Fibroblast of skin of right biceps (primary cell): ENCODE results near the gene PTPRN2.

ENCODE experiments used
- DNase-seq: peaks from one replicate; pipeline ENCODE4 v3.0.0-alpha.2; 2013

Gene PTPRN2

GRCh38 chr7:157977717-157978496, 609.7 kb downstream of the PTPRN2 start:
- no peak for DNase-seq

DNA sequence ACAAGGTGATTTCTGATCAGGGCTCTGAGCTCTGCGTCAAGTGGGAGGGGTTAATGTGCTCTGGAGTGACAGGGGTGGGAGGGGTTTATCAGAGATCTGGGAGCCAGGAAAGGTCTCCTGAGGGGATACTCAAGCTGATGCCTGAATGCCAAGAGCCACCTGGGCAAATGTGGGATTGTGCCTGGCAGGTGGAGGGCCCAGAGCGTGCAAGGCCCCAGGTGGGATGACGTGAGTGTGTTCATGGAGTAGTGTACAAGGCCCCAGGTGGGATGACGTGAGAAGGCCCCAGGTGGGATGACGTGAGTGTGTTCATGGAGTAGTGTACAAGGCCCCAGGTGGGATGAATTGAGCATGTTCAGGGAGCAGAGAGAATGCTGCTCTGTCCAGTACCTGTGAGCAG, 610.3 kb downstream of the PTPRN2 start:
- no peak for DNase-seq

DNA sequence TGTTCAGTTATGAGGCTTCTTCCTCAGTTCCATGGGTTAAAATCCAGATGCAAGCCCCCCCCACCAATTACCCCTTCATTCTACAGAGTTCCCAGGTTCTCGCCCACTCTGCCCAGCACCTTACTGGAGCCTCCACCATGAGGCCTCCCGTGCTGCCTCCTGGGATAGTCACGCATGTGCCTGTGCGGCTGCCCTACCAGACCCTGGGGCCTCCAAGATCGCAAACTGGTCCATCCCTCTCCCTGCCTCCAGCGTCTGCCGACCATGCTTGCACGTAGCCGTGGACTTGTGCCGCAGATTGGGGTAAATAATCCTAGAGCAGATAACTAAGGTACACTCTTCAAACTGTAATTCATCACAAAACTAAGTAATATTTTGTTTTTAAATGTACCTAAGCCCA, 611.2 kb downstream of the PTPRN2 start:
- DNase-seq: no peak

DNA sequence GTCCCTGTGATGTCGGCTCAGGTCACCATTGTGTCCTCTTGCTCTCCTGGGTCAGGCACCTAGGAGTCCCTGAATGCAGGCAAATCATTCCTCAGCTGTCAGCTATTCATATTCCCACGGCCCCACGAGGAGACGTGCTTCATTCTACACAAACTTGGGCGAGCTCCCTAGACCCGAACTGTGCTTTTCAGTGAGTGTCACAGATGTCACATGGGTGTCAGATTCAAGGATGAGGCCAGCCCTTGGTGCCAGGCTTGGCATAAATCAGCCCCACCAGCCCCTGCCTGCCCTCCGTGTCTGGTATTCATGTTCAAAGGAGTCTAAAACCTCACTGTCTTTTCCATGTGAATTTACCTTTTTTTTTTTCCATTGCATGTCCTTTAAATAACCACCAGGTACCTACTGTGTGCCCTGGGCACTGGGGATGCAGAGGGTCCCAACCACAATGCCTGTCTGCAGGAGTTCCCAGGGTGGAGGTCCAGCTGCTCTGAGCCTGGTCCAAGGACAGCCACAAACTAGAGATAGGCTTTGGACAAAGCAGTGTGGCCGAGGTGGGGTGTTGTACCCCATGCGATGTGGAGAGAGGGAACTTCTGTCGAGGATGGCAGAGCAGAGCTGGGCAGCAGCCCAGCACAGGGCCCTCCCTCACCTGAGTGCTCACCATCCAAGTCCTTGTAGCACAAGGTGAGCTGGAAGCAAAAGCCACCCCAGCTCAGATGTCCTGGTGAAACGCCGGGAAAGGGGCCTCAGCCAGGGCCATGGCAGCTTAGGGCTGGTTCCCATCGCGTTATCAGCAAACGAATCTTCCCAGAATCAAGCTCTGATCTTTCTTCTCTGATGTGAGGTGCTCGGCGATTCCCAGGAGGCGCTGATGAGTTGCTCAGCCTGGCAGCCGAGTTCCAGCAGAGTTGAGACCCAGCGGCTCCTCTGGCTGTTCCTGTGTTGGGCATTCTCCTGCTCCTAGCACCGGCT, 611.9 kb downstream of the PTPRN2 start:
- DNase-seq: no peak

- DNase-seq: no peak
Observed at GRCh38 chr7:157974678-157975230, 612.9 kb downstream of the PTPRN2 start.

- DNase-seq: no peak
Observed at GRCh38 chr7:157973971-157974677, 613.5 kb downstream of the PTPRN2 start.

DNA sequence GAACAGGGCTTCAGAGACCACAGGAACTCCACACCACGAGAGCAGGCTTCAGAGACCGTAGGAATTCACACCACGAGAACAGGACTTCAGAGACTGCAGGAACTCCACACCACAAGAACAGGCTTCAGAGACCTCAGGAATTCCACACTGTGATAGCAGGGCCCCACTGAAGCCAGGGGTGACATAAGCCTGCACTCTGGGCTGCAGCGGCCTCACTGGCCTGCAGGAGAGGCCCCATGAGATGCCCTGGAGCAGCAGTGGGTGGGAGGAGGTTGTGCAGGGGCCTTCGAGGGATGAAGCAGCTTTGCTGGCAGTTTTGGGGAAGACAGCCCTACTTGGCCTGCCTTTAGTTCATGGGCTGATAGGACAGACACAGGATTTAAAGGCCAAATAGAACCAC, 614.7 kb downstream of the PTPRN2 start:
- no peak for DNase-seq

- no peak for DNase-seq
Observed at GRCh38 chr7:157971501-157971900, 616.1 kb downstream of the PTPRN2 start.

- no peak for DNase-seq
Observed at GRCh38 chr7:157970744-157971143, 616.9 kb downstream of the PTPRN2 start.

- DNase-seq: no peak
Observed at GRCh38 chr7:157969995-157970394, 617.6 kb downstream of the PTPRN2 start.

- DNase-seq: no peak
Observed at GRCh38 chr7:157966490-157966889, 621.1 kb downstream of the PTPRN2 start.

DNA sequence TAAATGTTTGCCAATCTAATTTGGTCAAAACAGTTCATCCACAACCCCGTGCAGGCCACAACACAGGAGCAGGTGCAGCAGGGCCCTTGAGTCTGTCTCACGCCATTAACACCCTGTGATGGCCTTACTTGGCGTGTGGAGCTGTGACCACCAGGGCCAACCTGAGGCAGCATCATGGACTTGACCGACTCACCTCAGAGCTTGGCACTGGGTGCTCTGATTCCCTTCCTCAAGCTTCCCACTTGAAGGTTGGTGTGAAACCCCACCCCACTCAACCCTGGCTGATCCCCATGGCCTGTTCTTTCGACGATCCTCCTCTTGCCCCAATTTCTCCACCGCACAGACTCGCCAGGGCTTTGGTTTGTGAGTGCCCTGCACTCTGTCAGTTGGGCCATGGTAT, 623.1 kb downstream of the PTPRN2 start:
- no peak for DNase-seq

- no peak for DNase-seq
Observed at GRCh38 chr7:157964016-157964415, 623.6 kb downstream of the PTPRN2 start.

- no peak for DNase-seq
Observed at GRCh38 chr7:157963526-157963925, 624.1 kb downstream of the PTPRN2 start.

DNA sequence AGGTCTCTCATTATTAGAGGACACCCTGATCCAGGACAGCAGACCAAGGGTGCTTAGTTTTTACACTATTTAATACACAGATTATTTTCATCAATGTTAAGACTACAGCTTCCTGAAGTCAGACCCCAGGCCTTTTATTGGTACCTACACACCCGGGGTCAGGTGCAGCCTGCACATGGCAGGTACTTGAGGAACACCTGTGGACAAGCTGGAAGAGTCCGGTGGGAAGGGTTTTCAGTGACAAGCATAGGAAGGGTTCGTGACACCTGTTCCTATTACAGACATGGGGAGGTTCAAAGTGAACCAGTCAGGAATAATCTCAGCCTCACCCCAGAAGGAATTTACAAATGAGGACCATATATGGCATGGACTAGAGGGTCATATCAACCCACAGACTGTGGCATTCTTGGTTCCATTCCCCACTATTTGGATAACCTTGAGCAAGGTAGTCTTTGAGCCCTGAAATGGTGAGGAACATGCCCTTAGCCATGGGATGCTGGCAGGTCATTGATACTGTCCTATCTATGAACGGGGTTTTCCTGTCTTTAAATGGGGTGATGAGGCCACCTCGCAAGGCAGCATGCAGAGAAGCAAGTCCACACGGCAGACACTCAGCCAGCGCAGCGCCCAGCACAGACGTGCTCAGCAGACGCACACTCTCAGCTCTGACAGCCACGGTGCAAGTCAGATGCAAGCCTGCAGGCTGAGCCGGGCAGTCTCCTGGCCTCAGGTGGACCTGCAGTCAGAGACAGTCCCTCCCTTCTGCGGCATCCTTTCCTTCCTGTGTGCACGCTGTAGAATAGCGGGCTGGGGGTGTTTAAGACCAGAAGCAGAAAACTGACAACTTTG, 624.9 kb downstream of the PTPRN2 start:
- DNase-seq: no peak

DNA sequence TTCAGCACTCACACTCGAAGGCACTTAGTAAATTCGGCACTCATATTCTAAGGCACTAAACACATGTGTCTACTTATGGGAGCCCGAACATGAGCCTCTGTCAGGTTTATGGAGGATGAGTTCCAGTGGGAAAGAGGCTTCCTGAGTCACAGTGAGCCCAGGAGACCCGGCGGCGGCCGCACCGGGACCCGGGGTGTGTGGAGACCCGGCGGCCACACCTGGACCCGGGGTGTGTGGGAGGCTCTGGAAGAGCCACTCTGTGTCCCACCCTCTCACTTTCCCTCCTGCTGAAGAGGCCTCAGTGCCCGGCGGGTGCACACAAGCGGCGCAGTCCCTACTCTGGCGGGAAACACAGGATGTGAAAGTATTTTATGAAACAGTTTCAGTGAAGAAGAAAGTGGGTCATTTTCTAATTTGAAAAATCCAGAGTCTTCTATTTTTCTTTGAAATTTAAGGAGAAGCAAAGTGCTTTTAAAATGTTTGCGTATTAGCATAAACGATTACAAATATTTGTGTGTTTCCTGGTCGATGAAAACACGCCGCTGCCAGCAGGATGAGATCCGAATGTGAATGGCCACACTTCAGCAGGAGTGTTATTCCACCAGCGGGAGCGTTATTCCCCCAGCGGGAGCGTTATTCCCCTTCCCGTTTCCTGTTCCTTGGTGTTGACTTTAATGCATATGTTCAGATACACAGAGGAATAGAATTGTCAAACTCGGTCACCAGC, 625.7 kb downstream of the PTPRN2 start:
- no peak for DNase-seq

DNA sequence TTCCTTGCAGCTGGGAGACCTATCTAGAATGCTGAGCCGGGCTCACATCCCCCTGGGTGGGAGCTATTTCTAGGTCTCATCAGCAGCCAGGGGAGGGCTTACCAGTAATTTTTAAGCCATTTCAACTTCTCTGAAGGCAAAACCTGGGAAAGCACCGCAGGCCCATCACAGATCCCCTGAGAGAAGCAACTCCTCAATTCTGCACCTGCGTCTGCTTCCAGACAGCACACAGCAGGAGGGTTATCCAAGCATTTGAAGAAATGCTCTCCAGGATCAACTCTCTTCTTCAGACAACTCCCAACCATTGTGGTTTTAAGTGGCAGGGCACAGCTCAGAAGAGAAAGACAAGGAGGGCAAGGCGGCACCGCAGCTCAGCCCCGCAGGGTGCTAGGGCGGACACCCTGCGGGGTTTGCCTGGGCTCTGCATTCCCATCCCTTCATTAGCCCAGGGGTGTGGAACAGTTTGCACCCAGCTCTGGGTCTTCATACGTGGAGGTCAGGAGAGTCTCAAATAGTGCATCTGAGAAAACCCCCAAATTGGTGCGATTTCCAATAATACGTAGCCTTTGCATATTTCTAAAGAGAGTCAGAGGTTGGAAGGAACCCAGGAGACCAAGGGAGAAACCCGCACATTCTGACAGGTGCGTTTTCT, 632.1 kb downstream of the PTPRN2 start:
- DNase-seq: no peak

DNA sequence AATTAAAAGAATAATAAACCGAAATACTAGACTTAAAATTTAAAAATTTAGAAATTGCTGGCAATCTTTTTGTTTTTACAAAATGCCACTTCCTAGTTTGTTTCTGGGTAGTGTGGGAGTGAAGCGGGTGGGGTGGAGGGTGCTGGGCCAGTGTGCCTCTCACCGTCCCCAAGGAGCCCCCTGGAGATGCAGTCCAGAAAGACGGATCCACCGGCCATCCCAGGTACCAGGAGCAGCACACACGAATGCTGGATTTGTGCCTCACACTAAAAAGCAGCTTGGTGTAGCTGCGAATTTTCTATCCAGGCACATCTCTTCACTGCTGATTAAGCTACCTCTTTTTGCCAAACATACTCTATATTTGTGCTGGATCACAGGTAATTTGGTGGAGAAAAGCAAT, 632.7 kb downstream of the PTPRN2 start:
- DNase-seq: no peak

DNA sequence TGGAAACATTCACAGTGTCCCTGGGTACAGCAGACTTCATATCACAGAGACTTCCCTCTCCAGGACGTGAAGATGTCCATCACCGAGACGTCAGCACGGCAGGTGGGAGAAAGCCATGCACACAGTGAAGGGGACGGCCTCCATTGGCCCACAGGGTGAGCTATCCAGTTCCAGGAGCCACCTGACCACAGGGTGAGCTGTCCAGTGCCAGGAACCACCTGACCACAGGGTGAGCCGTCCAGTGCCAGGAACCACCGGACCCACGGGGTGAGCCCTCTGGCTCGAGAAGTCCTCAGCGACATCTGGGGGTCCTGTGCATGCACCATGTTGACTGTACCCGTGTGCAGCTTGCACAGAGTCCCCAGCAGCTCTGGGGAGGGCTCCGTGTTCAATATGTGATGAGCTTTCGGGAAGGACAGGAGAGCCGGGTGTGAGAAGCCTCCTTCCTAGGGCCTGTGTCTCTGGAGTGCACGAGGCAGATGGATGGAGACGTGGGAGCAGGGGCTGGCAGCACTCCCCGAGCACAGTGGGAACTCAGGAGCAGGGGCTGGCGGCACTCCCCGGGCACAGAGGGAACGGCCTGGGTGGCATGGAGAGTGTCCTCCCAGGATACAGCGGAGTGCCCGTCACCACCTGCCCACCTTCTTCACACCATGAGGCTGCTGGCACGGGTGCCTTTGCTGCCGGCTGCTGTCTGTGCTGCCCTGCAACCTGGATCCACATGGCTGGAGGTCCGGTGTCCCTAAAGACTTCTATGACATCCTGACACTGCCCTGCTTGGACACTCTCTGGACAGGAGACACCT, 634.6 kb downstream of the PTPRN2 start:
- no peak for DNase-seq
